HL-60 (cell line): ENCODE results near the gene GZMM.

ENCODE experiments used
- DNase-seq, 2 experiments: peaks; one replicate each; pipeline ENCODE4 v3.0.0-alpha.2; 2010 to 2020; ENCODE audit warnings: low read depth in 1 of 2, low spot score in 1 of 2
- H3K27ac ChIP-seq: fragments of 250-450 bp; sonication (Bioruptor Pico); replicated peaks from 2 replicates; pipeline ENCODE4 v1.5.1; 2020; ENCODE audit warnings: mild to moderate bottlenecking, moderate library complexity
- H3K27me3 ChIP-seq: fragments of 250-450 bp; sonication (Bioruptor Pico); 2 replicates; pipeline ENCODE4 v1.5.1; 2021; ENCODE audit warnings: mild to moderate bottlenecking, moderate library complexity; ENCODE audit not compliant: insufficient read depth, poor library complexity, severe bottlenecking
- H3K4me3 ChIP-seq: replicated peaks from 2 replicates; pipeline ENCODE4 v1.5.1; 2011; ENCODE audit warnings: mild to moderate bottlenecking, control low read depth, low read length; ENCODE audit not compliant: insufficient read depth
- GABPA ChIP-seq: IDR thresholded peaks from 2 replicates; pipeline ENCODE4 v1.6.1; 2012; ENCODE audit warnings: low read depth
- POLR2AphosphoS5 ChIP-seq: IDR thresholded peaks from 2 replicates; pipeline ENCODE4 v1.6.1; 2012; ENCODE audit warnings: low read depth
- SPI1 ChIP-seq: IDR thresholded peaks from 2 replicates; pipeline ENCODE4 v1.6.1; 2012; ENCODE audit warnings: low read depth, mild to moderate bottlenecking, borderline replicate concordance
- TF ChIP-seq, protein P1 (sequence below): IDR thresholded peaks from 2 replicates; pipeline ENCODE4 v1.6.1; 2012; ENCODE audit warnings: low read depth; ENCODE audit not compliant: insufficient replicate concordance
- TF ChIP-seq, protein P2 (sequence below): IDR thresholded peaks from one replicate; pipeline ENCODE4 v1.5.1; 2011; ENCODE audit warnings: low read length, control low read depth, inconsistent platforms; ENCODE audit not compliant: insufficient read depth

GZMM gene

GRCh38 chr19:519449-519865 is 24.4 kb upstream of the GZMM start:
- H3K27me3 ChIP-seq: no peaks in the 10 kb centered on the region
- TF ChIP-seq POLR2AphosphoS5 (no peak), SPI1 (no peak), GABPA (no peak)
- TF ChIP-seq, protein P1, sequence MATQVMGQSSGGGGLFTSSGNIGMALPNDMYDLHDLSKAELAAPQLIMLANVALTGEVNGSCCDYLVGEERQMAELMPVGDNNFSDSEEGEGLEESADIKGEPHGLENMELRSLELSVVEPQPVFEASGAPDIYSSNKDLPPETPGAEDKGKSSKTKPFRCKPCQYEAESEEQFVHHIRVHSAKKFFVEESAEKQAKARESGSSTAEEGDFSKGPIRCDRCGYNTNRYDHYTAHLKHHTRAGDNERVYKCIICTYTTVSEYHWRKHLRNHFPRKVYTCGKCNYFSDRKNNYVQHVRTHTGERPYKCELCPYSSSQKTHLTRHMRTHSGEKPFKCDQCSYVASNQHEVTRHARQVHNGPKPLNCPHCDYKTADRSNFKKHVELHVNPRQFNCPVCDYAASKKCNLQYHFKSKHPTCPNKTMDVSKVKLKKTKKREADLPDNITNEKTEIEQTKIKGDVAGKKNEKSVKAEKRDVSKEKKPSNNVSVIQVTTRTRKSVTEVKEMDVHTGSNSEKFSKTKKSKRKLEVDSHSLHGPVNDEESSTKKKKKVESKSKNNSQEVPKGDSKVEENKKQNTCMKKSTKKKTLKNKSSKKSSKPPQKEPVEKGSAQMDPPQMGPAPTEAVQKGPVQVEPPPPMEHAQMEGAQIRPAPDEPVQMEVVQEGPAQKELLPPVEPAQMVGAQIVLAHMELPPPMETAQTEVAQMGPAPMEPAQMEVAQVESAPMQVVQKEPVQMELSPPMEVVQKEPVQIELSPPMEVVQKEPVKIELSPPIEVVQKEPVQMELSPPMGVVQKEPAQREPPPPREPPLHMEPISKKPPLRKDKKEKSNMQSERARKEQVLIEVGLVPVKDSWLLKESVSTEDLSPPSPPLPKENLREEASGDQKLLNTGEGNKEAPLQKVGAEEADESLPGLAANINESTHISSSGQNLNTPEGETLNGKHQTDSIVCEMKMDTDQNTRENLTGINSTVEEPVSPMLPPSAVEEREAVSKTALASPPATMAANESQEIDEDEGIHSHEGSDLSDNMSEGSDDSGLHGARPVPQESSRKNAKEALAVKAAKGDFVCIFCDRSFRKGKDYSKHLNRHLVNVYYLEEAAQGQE: no peak
- TF ChIP-seq, protein P2, sequence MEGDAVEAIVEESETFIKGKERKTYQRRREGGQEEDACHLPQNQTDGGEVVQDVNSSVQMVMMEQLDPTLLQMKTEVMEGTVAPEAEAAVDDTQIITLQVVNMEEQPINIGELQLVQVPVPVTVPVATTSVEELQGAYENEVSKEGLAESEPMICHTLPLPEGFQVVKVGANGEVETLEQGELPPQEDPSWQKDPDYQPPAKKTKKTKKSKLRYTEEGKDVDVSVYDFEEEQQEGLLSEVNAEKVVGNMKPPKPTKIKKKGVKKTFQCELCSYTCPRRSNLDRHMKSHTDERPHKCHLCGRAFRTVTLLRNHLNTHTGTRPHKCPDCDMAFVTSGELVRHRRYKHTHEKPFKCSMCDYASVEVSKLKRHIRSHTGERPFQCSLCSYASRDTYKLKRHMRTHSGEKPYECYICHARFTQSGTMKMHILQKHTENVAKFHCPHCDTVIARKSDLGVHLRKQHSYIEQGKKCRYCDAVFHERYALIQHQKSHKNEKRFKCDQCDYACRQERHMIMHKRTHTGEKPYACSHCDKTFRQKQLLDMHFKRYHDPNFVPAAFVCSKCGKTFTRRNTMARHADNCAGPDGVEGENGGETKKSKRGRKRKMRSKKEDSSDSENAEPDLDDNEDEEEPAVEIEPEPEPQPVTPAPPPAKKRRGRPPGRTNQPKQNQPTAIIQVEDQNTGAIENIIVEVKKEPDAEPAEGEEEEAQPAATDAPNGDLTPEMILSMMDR: no peak
- H3K4me3 ChIP-seq: no peak overlapping the region
- H3K27ac ChIP-seq: no peak overlapping the region
- DNase-seq: no peak

GRCh38 chr19:522726-523125 is 21.1 kb upstream of the GZMM start:
- no peak overlapping the region for H3K4me3 ChIP-seq
- no peaks in the 10 kb centered on the region for H3K27me3 ChIP-seq
- no peak for DNase-seq
- H3K27ac ChIP-seq: no peak overlapping the region
- TF ChIP-seq GABPA: no peak
- TF ChIP-seq, protein P2: no peak
- TF ChIP-seq SPI1: no peak
- TF ChIP-seq, protein P1: no peak
- no peak for TF ChIP-seq POLR2AphosphoS5

DNA sequence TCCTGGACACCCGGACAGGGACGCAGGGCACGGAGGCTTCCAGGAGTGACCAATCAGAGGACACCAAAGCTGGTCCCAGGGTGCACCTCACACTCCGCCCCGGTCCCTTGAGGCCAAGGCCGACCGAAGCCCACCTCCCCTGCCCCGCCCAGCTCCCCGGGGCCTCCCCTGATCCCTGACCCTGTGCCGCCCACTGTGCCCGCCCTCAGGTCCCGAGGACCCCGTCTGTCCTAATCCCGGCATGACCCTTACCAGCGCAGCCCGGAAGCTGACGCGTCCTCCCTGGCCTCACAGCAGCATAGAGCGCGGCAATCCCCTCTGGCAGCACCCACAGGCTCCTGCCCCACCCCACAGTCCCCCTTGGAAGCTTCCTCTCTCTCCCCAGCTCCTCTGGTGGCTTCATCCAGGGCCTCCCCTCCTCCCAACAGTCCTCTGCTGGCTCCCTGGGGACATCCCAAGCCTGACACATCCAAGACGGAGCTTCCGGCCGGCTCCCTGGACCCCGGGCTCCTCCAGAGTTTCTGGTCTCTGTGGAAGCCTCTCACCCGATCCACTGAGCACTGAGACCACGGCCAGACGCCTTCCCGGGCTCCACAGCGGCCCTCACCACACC is 19.7 kb upstream of the GZMM start:
- no peak for DNase-seq
- no peaks in the 10 kb centered on the region for H3K27me3 ChIP-seq
- TF ChIP-seq POLR2AphosphoS5 (no peak), GABPA (no peak), SPI1 (no peak)
- TF ChIP-seq, protein P2: no peak
- TF ChIP-seq, protein P1: no peak

More for the DNA sequence above, 19.7 kb upstream of the GZMM start:
- Histone ChIP-seq H3K27ac (no peak overlapping the region), H3K4me3 (no peak overlapping the region)
